GM12878 (cell line): ENCODE measurements around the gene ADA.

ENCODE experiments used
- CBFB ChIP-seq: IDR thresholded peaks from 2 replicates; pipeline ENCODE4 v1.6.1; 2016; ENCODE audit warnings: antibody characterized with exemption, low read depth
- CEBPZ ChIP-seq: fragments of 150-350 bp; IDR thresholded peaks from 2 replicates; pipeline ENCODE4 v1.6.1; 2016; ENCODE audit warnings: low read depth, low read length
- EP300 ChIP-seq, 2 experiments: fragments of 150-350 bp in 1 of 2; IDR thresholded peaks; 2 replicates each; pipeline ENCODE4 v1.6.1; 2011 to 2012; ENCODE audit warnings: low read depth in 2 of 2, low read length in 2 of 2, borderline replicate concordance in 1 of 2, improper control_type of control experiment in 1 of 2, inconsistent platforms in 1 of 2; ENCODE audit not compliant: control insufficient read depth in 1 of 2
- NBN ChIP-seq: fragments of 450-650 bp; IDR thresholded peaks from 2 replicates; pipeline ENCODE4 v1.6.1; 2016
- PBX3 ChIP-seq: IDR thresholded peaks from 2 replicates; pipeline ENCODE4 v1.6.1; 2011; ENCODE audit warnings: mild to moderate bottlenecking, low read depth, low read length, moderate library complexity; ENCODE audit not compliant: insufficient replicate concordance
- POLR2AphosphoS5 ChIP-seq: IDR thresholded peaks from 2 replicates; pipeline ENCODE4 v1.6.1; 2011; ENCODE audit warnings: mild to moderate bottlenecking, low read length, inconsistent platforms
- SMC3 ChIP-seq: IDR thresholded peaks from 2 replicates; pipeline ENCODE4 v1.6.1; 2011; ENCODE audit warnings: low read length, improper control_type of control experiment, borderline replicate concordance
- SUZ12 ChIP-seq: fragments of 200-600 bp; sonication (generic); IDR thresholded peaks from one replicate; pipeline ENCODE4 v1.6.1; 2018; ENCODE audit warnings: antibody characterized with exemption, mild to moderate bottlenecking; ENCODE audit not compliant: unreplicated experiment
- TAF1 ChIP-seq: IDR thresholded peaks from 2 replicates; pipeline ENCODE4 v1.6.1; 2011; ENCODE audit warnings: mild to moderate bottlenecking, low read depth, low read length, borderline replicate concordance
- TF ChIP-seq, protein P1 (sequence below): fragments of 450-650 bp; IDR thresholded peaks from 2 replicates; pipeline ENCODE4 v1.6.1; 2016; ENCODE audit warnings: mild to moderate bottlenecking
- TF ChIP-seq, protein P2 (sequence below): IDR thresholded peaks from 2 replicates; pipeline ENCODE4 v1.6.1; 2012; ENCODE audit warnings: mild to moderate bottlenecking, low read depth, low read length
- TF ChIP-seq, protein P3 (sequence below), 3 experiments: IDR thresholded peaks in 2 of 3; conservative IDR thresholded peaks in 1 of 3; 2 replicates each; pipeline ENCODE4 v1.5.1; 2011; ENCODE audit warnings: low read depth in 3 of 3, low read length in 3 of 3, mild to moderate bottlenecking in 3 of 3, control low read depth in 2 of 3, moderate library complexity in 2 of 3, inconsistent platforms in 1 of 3, mixed read lengths in 1 of 3; ENCODE audit not compliant: control insufficient read depth in 2 of 3, insufficient read depth in 1 of 3; ENCODE audit errors: extremely low read depth in 1 of 3

GRCh38 chr20:44653546-44653945 is 2.0 kb upstream of the ADA start:
- TF ChIP-seq NBN (no peak), POLR2AphosphoS5 (no peak), EP300 (IDR thresholded peaks at IDR 0.05; ENCODE audit: borderline replicate concordance in 1 of 2, control insufficient read depth in 1 of 2, low read depth in 2 of 2, low read length in 2 of 2) (no peak), CEBPZ (no peak), TAF1 (no peak), SMC3 (no peak), SUZ12 (no peak), PBX3 (no peak), CBFB (no peak)
- TF ChIP-seq, protein P1, sequence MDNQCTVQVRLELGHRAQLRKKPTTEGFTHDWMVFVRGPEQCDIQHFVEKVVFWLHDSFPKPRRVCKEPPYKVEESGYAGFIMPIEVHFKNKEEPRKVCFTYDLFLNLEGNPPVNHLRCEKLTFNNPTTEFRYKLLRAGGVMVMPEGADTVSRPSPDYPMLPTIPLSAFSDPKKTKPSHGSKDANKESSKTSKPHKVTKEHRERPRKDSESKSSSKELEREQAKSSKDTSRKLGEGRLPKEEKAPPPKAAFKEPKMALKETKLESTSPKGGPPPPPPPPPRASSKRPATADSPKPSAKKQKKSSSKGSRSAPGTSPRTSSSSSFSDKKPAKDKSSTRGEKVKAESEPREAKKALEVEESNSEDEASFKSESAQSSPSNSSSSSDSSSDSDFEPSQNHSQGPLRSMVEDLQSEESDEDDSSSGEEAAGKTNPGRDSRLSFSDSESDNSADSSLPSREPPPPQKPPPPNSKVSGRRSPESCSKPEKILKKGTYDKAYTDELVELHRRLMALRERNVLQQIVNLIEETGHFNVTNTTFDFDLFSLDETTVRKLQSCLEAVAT: no peak
- TF ChIP-seq, protein P2, sequence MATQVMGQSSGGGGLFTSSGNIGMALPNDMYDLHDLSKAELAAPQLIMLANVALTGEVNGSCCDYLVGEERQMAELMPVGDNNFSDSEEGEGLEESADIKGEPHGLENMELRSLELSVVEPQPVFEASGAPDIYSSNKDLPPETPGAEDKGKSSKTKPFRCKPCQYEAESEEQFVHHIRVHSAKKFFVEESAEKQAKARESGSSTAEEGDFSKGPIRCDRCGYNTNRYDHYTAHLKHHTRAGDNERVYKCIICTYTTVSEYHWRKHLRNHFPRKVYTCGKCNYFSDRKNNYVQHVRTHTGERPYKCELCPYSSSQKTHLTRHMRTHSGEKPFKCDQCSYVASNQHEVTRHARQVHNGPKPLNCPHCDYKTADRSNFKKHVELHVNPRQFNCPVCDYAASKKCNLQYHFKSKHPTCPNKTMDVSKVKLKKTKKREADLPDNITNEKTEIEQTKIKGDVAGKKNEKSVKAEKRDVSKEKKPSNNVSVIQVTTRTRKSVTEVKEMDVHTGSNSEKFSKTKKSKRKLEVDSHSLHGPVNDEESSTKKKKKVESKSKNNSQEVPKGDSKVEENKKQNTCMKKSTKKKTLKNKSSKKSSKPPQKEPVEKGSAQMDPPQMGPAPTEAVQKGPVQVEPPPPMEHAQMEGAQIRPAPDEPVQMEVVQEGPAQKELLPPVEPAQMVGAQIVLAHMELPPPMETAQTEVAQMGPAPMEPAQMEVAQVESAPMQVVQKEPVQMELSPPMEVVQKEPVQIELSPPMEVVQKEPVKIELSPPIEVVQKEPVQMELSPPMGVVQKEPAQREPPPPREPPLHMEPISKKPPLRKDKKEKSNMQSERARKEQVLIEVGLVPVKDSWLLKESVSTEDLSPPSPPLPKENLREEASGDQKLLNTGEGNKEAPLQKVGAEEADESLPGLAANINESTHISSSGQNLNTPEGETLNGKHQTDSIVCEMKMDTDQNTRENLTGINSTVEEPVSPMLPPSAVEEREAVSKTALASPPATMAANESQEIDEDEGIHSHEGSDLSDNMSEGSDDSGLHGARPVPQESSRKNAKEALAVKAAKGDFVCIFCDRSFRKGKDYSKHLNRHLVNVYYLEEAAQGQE: no peak
- TF ChIP-seq, protein P3, sequence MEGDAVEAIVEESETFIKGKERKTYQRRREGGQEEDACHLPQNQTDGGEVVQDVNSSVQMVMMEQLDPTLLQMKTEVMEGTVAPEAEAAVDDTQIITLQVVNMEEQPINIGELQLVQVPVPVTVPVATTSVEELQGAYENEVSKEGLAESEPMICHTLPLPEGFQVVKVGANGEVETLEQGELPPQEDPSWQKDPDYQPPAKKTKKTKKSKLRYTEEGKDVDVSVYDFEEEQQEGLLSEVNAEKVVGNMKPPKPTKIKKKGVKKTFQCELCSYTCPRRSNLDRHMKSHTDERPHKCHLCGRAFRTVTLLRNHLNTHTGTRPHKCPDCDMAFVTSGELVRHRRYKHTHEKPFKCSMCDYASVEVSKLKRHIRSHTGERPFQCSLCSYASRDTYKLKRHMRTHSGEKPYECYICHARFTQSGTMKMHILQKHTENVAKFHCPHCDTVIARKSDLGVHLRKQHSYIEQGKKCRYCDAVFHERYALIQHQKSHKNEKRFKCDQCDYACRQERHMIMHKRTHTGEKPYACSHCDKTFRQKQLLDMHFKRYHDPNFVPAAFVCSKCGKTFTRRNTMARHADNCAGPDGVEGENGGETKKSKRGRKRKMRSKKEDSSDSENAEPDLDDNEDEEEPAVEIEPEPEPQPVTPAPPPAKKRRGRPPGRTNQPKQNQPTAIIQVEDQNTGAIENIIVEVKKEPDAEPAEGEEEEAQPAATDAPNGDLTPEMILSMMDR (IDR thresholded peaks at IDR 0.05 in 2 of 3, conservative IDR thresholded peaks at IDR 0.05 in 1 of 3; ENCODE audit: control insufficient read depth in 2 of 3, extremely low read depth in 1 of 3, insufficient read depth in 1 of 3, low read depth in 3 of 3, low read length in 3 of 3): no peak
